Caco-2 (cell line): ENCODE data around the gene ATF6B. TPM values are rescaled to one million over a fixed set of nuclear protein-coding genes. Genes with fewer than 3 reads are reported as not detected.

Source experiments
- BruUV-seq: library from RNA; stranded (reverse); fragments of 400-500 nt; replicated peaks from 2 replicates; lab custom pipeline; 2021; lab: Mats Ljungman, UMichigan
- CTCF ChIA-PET: fragments of 300-600 bp; sonication (Branson Sonifier 250); formaldehyde crosslinking; loops from one replicate; lab custom pipeline; 2022; ENCODE audit warnings: antibody characterized with exemption; lab: Charles Lee
- POLR2A ChIA-PET: fragments of 300-600 bp; sonication (Branson Sonifier 250); formaldehyde crosslinking; loops from one replicate; lab custom pipeline; 2022; ENCODE audit warnings: antibody characterized with exemption; lab: Charles Lee
- DNase-seq, 2 experiments: peaks; one replicate each; pipeline versions ENCODE4 v3.0.0 to v3.0.0-alpha.2; 2020 to 2022
- H3K27me3 ChIP-seq: replicated peaks from 2 replicates; pipeline ENCODE4 v1.6.0; 2011; ENCODE audit warnings: low read length; ENCODE audit not compliant: control insufficient read depth, insufficient read depth
- H3K36me3 ChIP-seq: 2 replicates; pipeline ENCODE4 v1.5.1; 2011; ENCODE audit warnings: low read length; ENCODE audit not compliant: control insufficient read depth, insufficient read depth
- H3K4me1 ChIP-seq: fragments of 250-450 bp; sonication (Bioruptor Pico); 2 replicates; pipeline ENCODE4 v1.5.1; 2020; ENCODE audit warnings: mild to moderate bottlenecking
- H3K4me3 ChIP-seq: 2 replicates; pipeline ENCODE4 v1.5.1; 2011; ENCODE audit warnings: low read depth, mild to moderate bottlenecking, control low read depth, low read length
- H3K9me3 ChIP-seq: fragments of 250-450 bp; sonication (Bioruptor Pico); 2 replicates; pipeline ENCODE4 v1.5.1; 2020; ENCODE audit warnings: mild to moderate bottlenecking, moderate library complexity
- H3K27ac Mint-ChIP-seq: one replicate; pipeline ENCODE4 v1.8.0; 2022; ENCODE audit warnings: mixed read lengths; ENCODE audit not compliant: unreplicated experiment
- H3K27me3 Mint-ChIP-seq: one replicate; pipeline ENCODE4 v1.8.0; 2022; ENCODE audit warnings: mixed read lengths; ENCODE audit not compliant: insufficient read depth, unreplicated experiment
- H3K36me3 Mint-ChIP-seq: one replicate; pipeline ENCODE4 v1.8.0; 2022; ENCODE audit warnings: mild to moderate bottlenecking, mixed read lengths; ENCODE audit not compliant: insufficient read depth, unreplicated experiment
- H3K4me1 Mint-ChIP-seq: one replicate; pipeline ENCODE4 v1.8.0; 2022; ENCODE audit warnings: low read depth, mixed read lengths; ENCODE audit not compliant: unreplicated experiment
- H3K4me3 Mint-ChIP-seq: one replicate; pipeline ENCODE4 v1.8.0; 2022; ENCODE audit warnings: mild to moderate bottlenecking, moderate library complexity, mixed read lengths; ENCODE audit not compliant: unreplicated experiment
- H3K9me3 Mint-ChIP-seq: one replicate; pipeline ENCODE4 v1.8.0; 2022; ENCODE audit warnings: mixed read lengths; ENCODE audit not compliant: unreplicated experiment
- intact Hi-C: fragments of 100-400 bp; cut with micrococcal nuclease; formaldehyde crosslinking; loops from one replicate; pipeline ENCODE4 v1.10.0; 2022; ENCODE audit not compliant: unreplicated experiment
- total RNA-seq: library from RNA; stranded (reverse); gene quantifications from 2 replicates; pipeline ENCODE4 v1.2.3, GENCODE V29; 2022
- TF ChIP-seq, protein P1 (sequence below), 2 experiments: fragments of 200-600 bp in 1 of 2; IDR thresholded peaks; 1 replicate in 1 of 2; 2 replicates in 1 of 2; pipeline versions ENCODE4 v1.5.1 to v1.8.0; 2011 to 2022; ENCODE audit warnings: antibody characterized with exemption in 1 of 2, control low read depth in 1 of 2, inconsistent platforms in 1 of 2, low read depth in 1 of 2, low read length in 1 of 2, mild to moderate bottlenecking in 1 of 2, moderate library complexity in 1 of 2; ENCODE audit not compliant: insufficient read depth in 1 of 2, severe bottlenecking in 1 of 2, unreplicated experiment in 1 of 2

The ATF6B gene
- total RNA-seq, 1 experiment from 2014 or later = 64.9 TPM

DNA sequence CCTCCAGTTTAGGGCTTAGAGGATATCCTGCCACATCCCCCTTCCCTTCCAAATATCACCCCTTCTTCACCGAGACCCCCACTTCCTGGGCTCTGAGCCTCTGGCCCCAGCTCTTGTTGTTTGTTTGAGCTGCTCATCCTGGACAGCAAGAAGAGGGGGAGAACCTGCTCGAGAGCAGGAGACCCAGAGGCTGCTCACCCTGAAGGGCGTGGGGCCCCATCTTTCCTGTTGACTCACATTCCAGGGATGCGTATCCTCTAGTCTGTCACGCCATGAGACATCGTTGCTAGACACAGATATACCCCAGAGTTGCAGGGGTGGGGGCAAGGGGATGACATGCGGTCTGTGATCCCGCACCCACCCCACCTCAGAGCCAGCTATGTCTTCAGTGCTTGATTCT, 13.2 kb downstream of the ATF6B start:
- no peaks in the 10 kb centered on the region for H3K9me3 ChIP-seq
- DNase-seq = peak in 1 of 2 experiments; percentile 25
- Mint-ChIP-seq H3K9me3 (no peaks in the 10 kb centered on the region), H3K36me3 (peaks cover 26% of the 10 kb centered on the region), H3K27me3 (no peaks in the 10 kb centered on the region), H3K27ac (peak overlapping the region; percentile 63), H3K4me1 (peaks cover 19% of the 10 kb centered on the region), H3K4me3 (no peak overlapping the region)
- peaks cover 4% of the 10 kb centered on the region for H3K4me1 ChIP-seq
- ChIA-PET CTCF (interaction anchor here (0.5 to 1.2 kb wide), 3 partner anchors 16 to 40 kb away, joined by 3 to 4 read pairs (median 3); no protein-coding TSS in a partner anchor), POLR2A (no interaction called here)
- peaks cover 5% of the 10 kb centered on the region for H3K36me3 ChIP-seq
- TF ChIP-seq, protein P1, sequence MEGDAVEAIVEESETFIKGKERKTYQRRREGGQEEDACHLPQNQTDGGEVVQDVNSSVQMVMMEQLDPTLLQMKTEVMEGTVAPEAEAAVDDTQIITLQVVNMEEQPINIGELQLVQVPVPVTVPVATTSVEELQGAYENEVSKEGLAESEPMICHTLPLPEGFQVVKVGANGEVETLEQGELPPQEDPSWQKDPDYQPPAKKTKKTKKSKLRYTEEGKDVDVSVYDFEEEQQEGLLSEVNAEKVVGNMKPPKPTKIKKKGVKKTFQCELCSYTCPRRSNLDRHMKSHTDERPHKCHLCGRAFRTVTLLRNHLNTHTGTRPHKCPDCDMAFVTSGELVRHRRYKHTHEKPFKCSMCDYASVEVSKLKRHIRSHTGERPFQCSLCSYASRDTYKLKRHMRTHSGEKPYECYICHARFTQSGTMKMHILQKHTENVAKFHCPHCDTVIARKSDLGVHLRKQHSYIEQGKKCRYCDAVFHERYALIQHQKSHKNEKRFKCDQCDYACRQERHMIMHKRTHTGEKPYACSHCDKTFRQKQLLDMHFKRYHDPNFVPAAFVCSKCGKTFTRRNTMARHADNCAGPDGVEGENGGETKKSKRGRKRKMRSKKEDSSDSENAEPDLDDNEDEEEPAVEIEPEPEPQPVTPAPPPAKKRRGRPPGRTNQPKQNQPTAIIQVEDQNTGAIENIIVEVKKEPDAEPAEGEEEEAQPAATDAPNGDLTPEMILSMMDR (IDR thresholded peaks at IDR 0.05; ENCODE audit: insufficient read depth in 1 of 2, low read depth in 1 of 2, low read length in 1 of 2, severe bottlenecking in 1 of 2, unreplicated experiment in 1 of 2) = no peak
- no peaks in the 10 kb centered on the region for H3K27me3 ChIP-seq
- H3K4me3 ChIP-seq = no peak overlapping the region
- intact Hi-C loops = loop anchor here (5.0 kb wide), 1 partner anchor 212 kb away; the partner anchor contains the start of gene ZBTB12
- no TSS peak for BruUV-seq

DNA sequence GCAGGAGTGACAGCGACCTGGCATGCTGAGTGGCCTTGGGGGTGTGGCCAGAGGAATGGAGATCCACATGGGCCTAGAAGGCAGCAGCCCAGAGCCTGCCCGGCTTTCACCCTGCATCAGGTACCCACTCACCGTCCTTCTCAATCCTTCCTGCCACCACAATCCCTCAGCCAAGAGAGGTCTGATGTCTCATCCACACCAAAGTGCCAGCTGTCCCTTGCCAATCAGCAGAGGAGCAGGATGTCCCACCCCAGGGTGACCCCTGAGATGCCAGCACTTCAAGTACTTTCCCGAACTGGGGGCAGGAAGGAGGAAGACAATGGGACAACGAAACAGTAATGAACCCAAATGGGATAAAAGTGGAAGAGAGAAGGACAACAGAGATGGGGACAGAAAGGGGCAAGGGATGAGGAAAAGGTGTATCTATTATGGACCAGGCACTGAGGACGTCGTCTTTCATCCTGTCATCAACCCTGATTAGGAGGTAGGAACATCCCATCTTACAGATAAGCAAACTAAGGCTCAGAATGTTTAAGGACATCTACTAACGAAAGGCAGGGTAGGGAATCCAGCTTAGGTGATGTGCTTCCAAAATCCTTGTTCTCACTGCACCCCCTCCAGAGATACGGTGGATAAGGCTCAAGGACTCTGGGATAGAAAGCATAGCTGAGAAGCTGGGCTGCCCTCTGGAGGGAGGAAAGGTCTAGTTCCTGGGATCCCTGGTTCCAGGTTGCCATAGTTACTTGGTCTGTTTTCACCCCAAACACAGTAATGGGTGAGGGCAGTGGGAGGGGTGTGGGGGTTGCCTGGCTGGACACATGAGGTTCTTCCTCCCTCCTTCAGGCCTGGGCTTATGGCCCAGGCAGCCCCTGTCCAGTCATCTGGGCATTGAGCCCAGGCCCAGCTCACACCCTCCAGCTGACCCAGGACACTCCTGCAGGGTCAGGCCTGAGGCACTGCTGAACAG, 14.4 kb downstream of the ATF6B start:
- Histone ChIP-seq H3K36me3 (peaks cover 5% of the 10 kb centered on the region), H3K4me3 (no peak overlapping the region), H3K4me1 (peaks cover 5% of the 10 kb centered on the region), H3K9me3 (no peaks in the 10 kb centered on the region), H3K27me3 (no peaks in the 10 kb centered on the region)
- Mint-ChIP-seq H3K4me1 (peaks cover 18% of the 10 kb centered on the region), H3K36me3 (peaks cover 23% of the 10 kb centered on the region), H3K4me3 (no peak overlapping the region), H3K9me3 (no peaks in the 10 kb centered on the region), H3K27ac (no peak overlapping the region), H3K27me3 (no peaks in the 10 kb centered on the region)
- TF ChIP-seq, protein P1 (IDR thresholded peaks at IDR 0.05; ENCODE audit: insufficient read depth in 1 of 2, low read depth in 1 of 2, low read length in 1 of 2, severe bottlenecking in 1 of 2, unreplicated experiment in 1 of 2) = peak in 1 of 2 experiments; percentile 39
- no TSS peak for BruUV-seq
- intact Hi-C loops = no loop called here
- CTCF ChIA-PET = interaction anchor here (0.5 kb wide), 1 partner anchor 34 kb away, joined by 3 read pairs; no protein-coding TSS in a partner anchor
- POLR2A ChIA-PET = no interaction called here
- peak in 1 of 2 experiments; percentile 67 for DNase-seq

DNA sequence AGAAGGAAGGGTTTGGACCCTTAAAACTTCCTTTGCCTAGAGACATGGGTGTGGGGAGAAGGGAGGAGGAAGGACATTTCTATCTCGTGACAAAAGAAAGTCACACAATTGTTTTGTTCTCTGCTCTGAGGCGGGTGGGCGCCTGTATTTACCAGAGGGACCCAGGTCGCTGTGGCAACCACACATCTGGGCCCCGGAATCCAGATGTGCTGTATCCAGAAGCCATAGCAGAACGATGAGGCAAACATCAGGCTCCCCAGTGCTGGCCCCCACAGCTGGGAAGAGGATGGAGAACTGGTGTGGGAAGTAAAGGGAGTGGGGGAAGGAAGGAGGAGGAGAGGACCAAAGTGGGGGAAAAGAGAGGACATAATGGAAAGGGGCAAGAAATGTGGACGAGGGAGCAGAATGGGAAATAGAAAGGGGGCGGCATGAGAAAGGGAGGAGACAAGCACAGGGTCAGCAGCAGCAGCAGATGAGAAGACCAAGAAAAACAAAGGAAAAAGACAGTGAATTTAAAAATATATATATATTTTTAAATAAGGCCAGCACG, 15.5 kb downstream of the ATF6B start:
- peaks cover 4% of the 10 kb centered on the region for H3K36me3 ChIP-seq
- no peak for DNase-seq
- no peak overlapping the region for H3K27ac Mint-ChIP-seq
- TF ChIP-seq, protein P1 (IDR thresholded peaks at IDR 0.05; ENCODE audit: insufficient read depth in 1 of 2, low read depth in 1 of 2, low read length in 1 of 2, severe bottlenecking in 1 of 2, unreplicated experiment in 1 of 2) = no peak
- H3K4me1 ChIP-seq = peaks cover 14% of the 10 kb centered on the region
- no peaks in the 10 kb centered on the region for H3K27me3 ChIP-seq
- no peaks in the 10 kb centered on the region for H3K9me3 ChIP-seq
- H3K9me3 Mint-ChIP-seq = no peaks in the 10 kb centered on the region
- peaks cover 27% of the 10 kb centered on the region for H3K4me1 Mint-ChIP-seq
- peaks cover 19% of the 10 kb centered on the region for H3K36me3 Mint-ChIP-seq
- H3K4me3 ChIP-seq = no peak overlapping the region
- ChIA-PET POLR2A (no interaction called here), CTCF (no interaction called here)
- intact Hi-C loops = no loop called here
- no peak overlapping the region for H3K4me3 Mint-ChIP-seq
- H3K27me3 Mint-ChIP-seq = no peaks in the 10 kb centered on the region
- BruUV-seq = no TSS peak
